GM23338 (cell line): ENCODE data around the gene SBF1. TPM values are rescaled to one million over a fixed set of nuclear protein-coding genes. Genes with fewer than 3 reads are reported as not detected.

Experiments
- ATAC-seq: fragments of 200-7000 bp; cut with Tn5 transposase; 3 replicates; pipeline ENCODE4 v1.9.1; 2020
- DNase-seq: peaks from one replicate; pipeline ENCODE4 v3.0.0-alpha.2; 2015; ENCODE audit warnings: low spot score
- H2AFZ ChIP-seq: fragments of 200-600 bp; sonication (generic); 2 replicates; pipeline ENCODE4 v1.8.0; 2016; ENCODE audit warnings: antibody characterized with exemption, mild to moderate bottlenecking, moderate library complexity
- H3F3A ChIP-seq: fragments of 200-600 bp; sonication (generic); replicated peaks from 2 replicates; pipeline ENCODE4 v1.8.0; 2017; ENCODE audit warnings: antibody characterized with exemption, mixed run types, low read depth
- H3K27ac ChIP-seq: fragments of 200-600 bp; sonication (generic); 2 replicates; pipeline ENCODE4 v1.6.1; 2016; ENCODE audit warnings: low read depth
- H3K27me3 ChIP-seq: fragments of 200-600 bp; sonication (generic); 2 replicates; pipeline ENCODE4 v1.8.0; 2016; ENCODE audit warnings: mild to moderate bottlenecking, mixed run types, moderate library complexity; ENCODE audit not compliant: insufficient read depth
- H3K36me3 ChIP-seq: fragments of 200-600 bp; sonication (generic); 2 replicates; pipeline ENCODE4 v1.8.0; 2016; ENCODE audit warnings: mild to moderate bottlenecking; ENCODE audit not compliant: insufficient read depth
- H3K4me1 ChIP-seq: fragments of 200-600 bp; sonication (generic); 2 replicates; pipeline ENCODE4 v1.8.0; 2016; ENCODE audit warnings: mild to moderate bottlenecking, moderate library complexity; ENCODE audit not compliant: insufficient read depth
- H3K4me2 ChIP-seq: fragments of 200-600 bp; sonication (generic); 2 replicates; pipeline ENCODE4 v1.7.1; 2017; ENCODE audit warnings: mixed run types
- H3K4me3 ChIP-seq: fragments of 200-600 bp; sonication (generic); 2 replicates; pipeline ENCODE4 v1.6.1; 2016; ENCODE audit warnings: mixed run types
- H3K79me2 ChIP-seq: fragments of 200-600 bp; sonication (generic); replicated peaks from 2 replicates; pipeline ENCODE4 v1.8.0; 2017; ENCODE audit warnings: mild to moderate bottlenecking; ENCODE audit not compliant: insufficient read depth
- H3K9me2 ChIP-seq: fragments of 200-600 bp; sonication (generic); 2 replicates; pipeline ENCODE4 v1.8.0; 2017; ENCODE audit not compliant: insufficient read depth
- H4K20me1 ChIP-seq: fragments of 200-600 bp; sonication (generic); replicated peaks from 2 replicates; pipeline ENCODE4 v1.8.0; 2017; ENCODE audit warnings: mild to moderate bottlenecking; ENCODE audit not compliant: insufficient read depth
- H3K27ac Mint-ChIP-seq: 2 replicates; pipeline ENCODE4 v1.8.0; 2020; ENCODE audit warnings: inconsistent platforms, mild to moderate bottlenecking, moderate library complexity, mixed read lengths
- H3K27me3 Mint-ChIP-seq: 3 replicates; pipeline ENCODE4 v1.8.0; 2022; ENCODE audit warnings: low read depth, mild to moderate bottlenecking, moderate library complexity, mixed read lengths, inconsistent platforms; ENCODE audit not compliant: insufficient read depth, poor library complexity
- H3K36me3 Mint-ChIP-seq: 3 replicates; pipeline ENCODE4 v1.8.0; 2021; ENCODE audit warnings: low read depth, mild to moderate bottlenecking, inconsistent platforms, moderate library complexity, mixed read lengths
- H3K4me1 Mint-ChIP-seq: 3 replicates; pipeline ENCODE4 v1.8.0; 2020; ENCODE audit warnings: mild to moderate bottlenecking, inconsistent platforms, mixed read lengths
- H3K4me3 Mint-ChIP-seq: 3 replicates; pipeline ENCODE4 v1.8.0; 2021; ENCODE audit warnings: moderate library complexity, mild to moderate bottlenecking, inconsistent platforms, mixed read lengths
- H3K9me3 Mint-ChIP-seq: 3 replicates; pipeline ENCODE4 v1.8.0; 2020; ENCODE audit warnings: moderate library complexity, mild to moderate bottlenecking, inconsistent platforms, mixed read lengths
- CREB1 ChIP-seq: fragments of 250-450 bp; sonication (Bioruptor Pico); IDR thresholded peaks from 2 replicates; pipeline ENCODE4 v1.5.0; 2020; ENCODE audit warnings: low read depth, mild to moderate bottlenecking, moderate library complexity
- CTCF ChIP-seq, 2 experiments: fragments of 200-600 bp in 1 of 2; sonication (generic) in 1 of 2; conservative IDR thresholded peaks; 2 replicates each; pipeline versions ENCODE4 v1.5.1 to v1.6.1; 2016 to 2017; ENCODE audit warnings: antibody characterized with exemption in 2 of 2, low read depth in 2 of 2, mild to moderate bottlenecking in 2 of 2, moderate library complexity in 1 of 2
- ETS1 ChIP-seq: IDR thresholded peaks from 2 replicates; pipeline ENCODE4 v1.6.1; 2016; ENCODE audit warnings: antibody characterized with exemption
- EZH2 ChIP-seq: fragments of 200-600 bp; sonication (generic); IDR thresholded peaks from one replicate; pipeline ENCODE4 v1.8.0; 2017; ENCODE audit warnings: antibody characterized with exemption, mild to moderate bottlenecking, low read depth; ENCODE audit not compliant: unreplicated experiment
- EZH2phosphoT487 ChIP-seq: fragments of 200-600 bp; sonication (generic); IDR thresholded peaks from one replicate; pipeline ENCODE4 v1.8.1; 2018; ENCODE audit warnings: antibody characterized with exemption; ENCODE audit not compliant: unreplicated experiment
- JUNB ChIP-seq: IDR thresholded peaks from one replicate; pipeline ENCODE4 v1.6.1; 2016; ENCODE audit warnings: antibody characterized with exemption; ENCODE audit not compliant: unreplicated experiment
- NANOG ChIP-seq: IDR thresholded peaks from 2 replicates; pipeline ENCODE4 v1.6.1; 2016; ENCODE audit warnings: antibody characterized with exemption, borderline replicate concordance
- POLR2AphosphoS5 ChIP-seq: IDR thresholded peaks from 2 replicates; pipeline ENCODE4 v1.6.1; 2016; ENCODE audit warnings: antibody characterized with exemption, low read depth
- REST ChIP-seq: IDR thresholded peaks from one replicate; pipeline ENCODE4 v1.6.1; 2018; ENCODE audit warnings: antibody characterized with exemption; ENCODE audit not compliant: unreplicated experiment
- STAT1 ChIP-seq: IDR thresholded peaks from one replicate; pipeline ENCODE4 v1.6.1; 2016; ENCODE audit warnings: antibody characterized with exemption; ENCODE audit not compliant: unreplicated experiment
- ZNF114 ChIP-seq: fragments of 250-450 bp; sonication (Bioruptor Pico); IDR thresholded peaks from 2 replicates; pipeline ENCODE4 v1.5.0; 2020; ENCODE audit warnings: mild to moderate bottlenecking, moderate library complexity
- ZNF331 ChIP-seq: fragments of 250-450 bp; sonication (Bioruptor Pico); IDR thresholded peaks from 2 replicates; pipeline ENCODE4 v1.5.0; 2020; ENCODE audit warnings: low read depth, mild to moderate bottlenecking, moderate library complexity
- ZNF462 ChIP-seq: fragments of 250-450 bp; sonication (Bioruptor Pico); IDR thresholded peaks from 2 replicates; pipeline ENCODE4 v1.5.0; 2020; ENCODE audit warnings: mild to moderate bottlenecking, moderate library complexity
- polyA plus RNA-seq: library from polyadenylated mRNA; unstranded; fragments of >200 nt; fragmentation: Nextera tagmentation; extraction: Ambion mirVana; gene quantifications from 2 replicates; pipeline ENCODE4 v1.2.1, GENCODE V29; 2016
- total RNA-seq: library from RNA; depleted of rRNA; stranded (reverse); fragments of >200 nt; shearing (Covaris generic); gene quantifications from 2 replicates; pipeline ENCODE4 v1.2.3, GENCODE V29; 2014

The SBF1 gene
- total and polyA plus RNA-seq, 2 experiments from 2014 or later: 26.5 to 85.4 TPM

- H3K27ac ChIP-seq: no peak overlapping the region
- no peak for ATAC-seq
- no peaks in the 10 kb centered on the region; the same call in 2 of the 3 replicates for H3K36me3 Mint-ChIP-seq
These were observed 22.3 kb upstream of the SBF1 start for GRCh38 chr22:50497093-50497492.

More at GRCh38 chr22:50497093-50497492, 22.3 kb upstream of the SBF1 start:
- Histone ChIP-seq H3K9me2 (no peaks in the 10 kb centered on the region), H3K79me2 (no peaks in the 10 kb centered on the region), H3F3A (peaks cover 5% of the 10 kb centered on the region; the same call in 1 of the 2 replicates), H3K27me3 (no peaks in the 10 kb centered on the region), H3K36me3 (no peaks in the 10 kb centered on the region), H2AFZ (no peak overlapping the region), H3K4me3 (no peak overlapping the region), H4K20me1 (no peaks in the 10 kb centered on the region), H3K4me2 (no peak overlapping the region), H3K4me1 (no peaks in the 10 kb centered on the region)
- Mint-ChIP-seq H3K9me3 (no peaks in the 10 kb centered on the region), H3K27me3 (peaks cover 20% of the 10 kb centered on the region), H3K4me1 (peaks cover 3% of the 10 kb centered on the region; the same call in 2 of the 3 replicates), H3K27ac (no peak overlapping the region), H3K4me3 (no peak overlapping the region)
- DNase-seq: no peak
- TF ChIP-seq POLR2AphosphoS5: no peak
- TF ChIP-seq EZH2: no peak
- no peak for TF ChIP-seq STAT1
- no peak for TF ChIP-seq REST
- TF ChIP-seq EZH2phosphoT487: no peak
- TF ChIP-seq CREB1 (CRISPR knock-in tag): no peak
- TF ChIP-seq ETS1: no peak
- no peak for TF ChIP-seq ZNF114 (CRISPR knock-in tag)
- TF ChIP-seq ZNF331: no peak
- TF ChIP-seq ZNF462 (CRISPR knock-in tag): no peak
- TF ChIP-seq CTCF (conservative IDR thresholded peaks at IDR 0.05; ENCODE audit: low read depth in 2 of 2): no peak
- TF ChIP-seq JUNB: no peak
- TF ChIP-seq NANOG: no peak
